K562 (cell line): ENCODE data around the gene ANXA7. TPM values are rescaled to one million over a fixed set of nuclear protein-coding genes. Genes with fewer than 3 reads are reported as not detected.

Experiments used
- CUX1 ChIP-seq: fragments of 200-800 bp; sonication (Bioruptor generic); IDR thresholded peaks from 2 replicates; pipeline ENCODE4 v1.6.1; 2016; ENCODE audit warnings: missing genetic modification characterization, missing compliant biosample characterization
- DEAF1 ChIP-seq: fragments of 450-650 bp; formaldehyde crosslinking; IDR thresholded peaks from 2 replicates; pipeline ENCODE4 v1.4.0; 2020; ENCODE audit warnings: mild to moderate bottlenecking, moderate library complexity
- HIVEP1 ChIP-seq: fragments of 250-450 bp; sonication (Bioruptor Pico); IDR thresholded peaks from 2 replicates; pipeline ENCODE4 v1.4.0; 2020; ENCODE audit warnings: mild to moderate bottlenecking
- HNRNPL ChIP-seq: fragments of 200-400 bp; formaldehyde crosslinking; IDR thresholded peaks from 2 replicates; pipeline ENCODE4 v1.6.1; 2017; ENCODE audit warnings: low read depth, mild to moderate bottlenecking, low read length
- ZBTB12 ChIP-seq: fragments of 250-450 bp; sonication (Bioruptor Pico); IDR thresholded peaks from 2 replicates; pipeline ENCODE4 v1.4.0; 2020
- polyA plus RNA-seq, 8 experiments: library from polyadenylated mRNA; depleted of rRNA in 4 of 8; stranded (reverse) in 5 of 8; unstranded in 3 of 8; fragments of >200 nt; fragmentation: Nextera tagmentation in 2 of 8; fragmentation: Illumina TruSeq in 1 of 8; extraction: Ambion mirVana in 2 of 8; extraction: Trizol in 1 of 8; gene quantifications; 2 replicates each; pipeline versions ENCODE4 v1.2.1 to v1.2.3, GENCODE V29; 2011 to 2014; ENCODE audit warnings: inconsistent platforms in 1 of 8, missing spikeins in 1 of 8
- total RNA-seq, 7 experiments: library from RNA; depleted of rRNA in 6 of 7; stranded (reverse); fragments of >200 nt in 6 of 7; fragmentation: Illumina TruSeq in 2 of 7; extraction: Trizol in 2 of 7; gene quantifications; 2 replicates each; pipeline versions ENCODE4 v1.2.1 to v1.2.3, GENCODE V29; 2011 to 2021; ENCODE audit warnings: low replicate concordance in 1 of 7

Gene ANXA7
- total and polyA plus RNA-seq, 9 of the 15 experiments (the other 6 are each of a cell fraction or from before 2014, with no cell fraction given), result 81.6 to 157 (median 122) TPM

GRCh38 chr10:73444457-73444856, 30.6 kb upstream of the ANXA7 start (continued):
- TF ChIP-seq CUX1 (CRISPR knock-in tag), result no peak
- no peak for TF ChIP-seq ZBTB12 (CRISPR knock-in tag)
- no peak for TF ChIP-seq DEAF1 (CRISPR knock-in tag)
- TF ChIP-seq HIVEP1, result no peak
- no peak for TF ChIP-seq HNRNPL
- TF ChIP-seq, all 486 proteins: peak for 0
